NCI-H1092 treated with DMSO at 0.1 percent for 48 hours (cell line): ENCODE data around the gene MAT2A.
"Not testable (repeated sequence)": the region's sequence is repeated elsewhere in the genome, so short reads cannot be mapped to it uniquely, and the experiment has no call there.

ENCODE experiments used
- DNase-seq: peaks from one replicate; lab custom pipeline; 2025; lab: John Stamatoyannopoulos, UW

The MAT2A gene

GRCh38 chr2:85524336-85524908 lies 14.5 kb upstream of the MAT2A start:
- peak; percentile 30 for DNase-seq

- no peak for DNase-seq
Observed at GRCh38 chr2:85525029-85525428, 13.9 kb upstream of the MAT2A start.

- DNase-seq: no peak
Observed at GRCh38 chr2:85525567-85525966, 13.4 kb upstream of the MAT2A start.

- DNase-seq: no peak
Observed at GRCh38 chr2:85527787-85528186, 11.2 kb upstream of the MAT2A start.

GRCh38 chr2:85528355-85528754 lies 10.6 kb upstream of the MAT2A start:
- DNase-seq: no peak

- DNase-seq: no peak
Observed at GRCh38 chr2:85529809-85530208, 9.2 kb upstream of the MAT2A start.

- no peak for DNase-seq
Observed at GRCh38 chr2:85531589-85531988, 7.4 kb upstream of the MAT2A start.

GRCh38 chr2:85534099-85534498 lies 4.9 kb upstream of the MAT2A start:
- no peak for DNase-seq

- no peak for DNase-seq
Observed at GRCh38 chr2:85534881-85535280, 4.1 kb upstream of the MAT2A start.

GRCh38 chr2:85536479-85536878 lies 2.5 kb upstream of the MAT2A start:
- no peak for DNase-seq

- peak; percentile 74 for DNase-seq
Observed at GRCh38 chr2:85537600-85538506, 1.1 kb upstream of the MAT2A start.

GRCh38 chr2:85539361-85540132 lies 579 bp downstream of the MAT2A start:
- DNase-seq: peak; percentile 34

- no peak for DNase-seq
Observed at GRCh38 chr2:85540133-85540648, 1.2 kb downstream of the MAT2A start.

GRCh38 chr2:85541262-85541661 lies 2.3 kb downstream of the MAT2A start:
- DNase-seq: no peak

- DNase-seq: no peak
Observed at GRCh38 chr2:85541753-85542457, 2.9 kb downstream of the MAT2A start.

GRCh38 chr2:85542777-85543176 lies 3.8 kb downstream of the MAT2A start:
- DNase-seq: no peak

GRCh38 chr2:85544254-85544691 lies 5.3 kb downstream of the MAT2A start:
- DNase-seq: not testable (repeated sequence)

GRCh38 chr2:85544915-85545779 lies 6.2 kb downstream of the MAT2A start:
- not testable (repeated sequence) for DNase-seq

- DNase-seq: no peak
Observed at GRCh38 chr2:85545780-85546240, 6.8 kb downstream of the MAT2A start.

- DNase-seq: no peak
Observed at GRCh38 chr2:85547089-85547858, 8.3 kb downstream of the MAT2A start.
